ENCODE measurements around the gene BRINP3. TPM values are rescaled to one million over a fixed set of nuclear protein-coding genes. Genes with fewer than 3 reads are reported as not detected.
A peak's percentile ranks its signal among the peaks of the same experiment; 100 is the strongest.

The BRINP3 gene
- polyA plus RNA-seq, 2 of the 4 experiments (the other 2 are of a cell fraction), result not detected

- FAIRE-seq, result no peak
- ChIA-PET CTCF (no interaction called here), POLR2A (no interaction called here)
- Histone ChIP-seq H3K4me3 (no peak overlapping the region), H3K4me2 (no peak overlapping the region), H3K4me1 (no peaks in the 10 kb centered on the region), H3K9me3 (no peaks in the 10 kb centered on the region), H3K27ac (no peak overlapping the region)
- no peak for DNase-seq (ENCODE audit: low read depth in 1 of 2, low spot score in 1 of 2)
- ATAC-seq, result no peak
- no peak for TF ChIP-seq FOXS1 (CRISPR knock-in tag; IDR thresholded peaks at IDR 0.05)
- peak; percentile 74 for TF ChIP-seq MAFK (IDR thresholded peaks at IDR 0.05; ENCODE audit: partially characterized antibody)
- TF ChIP-seq HEYL (CRISPR knock-in tag; IDR thresholded peaks at IDR 0.05), result no peak
- WGBS (ENCODE audit: missing lambda C conversion rate), result 20% methylated on average over 2 of the region's 2 CpGs
Observed at GRCh38 chr1:190464690-190465089, 13.0 kb downstream of the BRINP3 start.

GRCh38 chr1:190456129-190456528 is 21.5 kb downstream of the BRINP3 start:
- no peak for TF ChIP-seq GATA3 (IDR thresholded peaks at IDR 0.05; ENCODE audit: borderline replicate concordance)

GRCh38 chr1:190455631-190456030 is 22.0 kb downstream of the BRINP3 start:
- ATAC-seq (no peak), DNase-seq (ENCODE audit: low read depth in 1 of 2, low spot score in 1 of 2) (no peak), FAIRE-seq (no peak)
- no peak overlapping the region for H3K4me3 ChIP-seq
- ChIA-PET CTCF (no interaction called here), POLR2A (no interaction called here)
- H3K9me3 ChIP-seq, result no peaks in the 10 kb centered on the region
- no peak overlapping the region for H3K27ac ChIP-seq
- 37% methylated on average over 1 of the region's 1 CpG for WGBS (ENCODE audit: missing lambda C conversion rate)
- TF ChIP-seq CBX8 (IDR thresholded peaks at IDR 0.05), result no peak
- no peak for TF ChIP-seq MAZ (IDR thresholded peaks at IDR 0.05; ENCODE audit: borderline replicate concordance, low read depth, low read length)
- no peak for TF ChIP-seq SREBF2 (IDR thresholded peaks at IDR 0.05)
- no peak for TF ChIP-seq TP53 (CRISPR knock-in tag; IDR thresholded peaks at IDR 0.05)
- no peak for TF ChIP-seq CBX2 (IDR thresholded peaks at IDR 0.05; ENCODE audit: borderline replicate concordance, low read depth)
- TF ChIP-seq CEBPB (IDR thresholded peaks at IDR 0.05), result no peak
- no peak for TF ChIP-seq GATA3 (IDR thresholded peaks at IDR 0.05; ENCODE audit: borderline replicate concordance)
- TF ChIP-seq KDM1A (IDR thresholded peaks at IDR 0.05; ENCODE audit: low read depth), result no peak
- TF ChIP-seq ZNF302 (CRISPR knock-in tag; IDR thresholded peaks at IDR 0.05), result no peak
- TF ChIP-seq MYC (IDR thresholded peaks at IDR 0.05; ENCODE audit: borderline replicate concordance, low read length), result no peak
- no peak for TF ChIP-seq ZSCAN20 (CRISPR knock-in tag; IDR thresholded peaks at IDR 0.05)
- TF ChIP-seq RAD21 (conservative IDR thresholded peaks at IDR 0.05 in 1 of 2, IDR thresholded peaks at IDR 0.05 in 1 of 2), result no peak
- no peak for TF ChIP-seq RCOR1 (IDR thresholded peaks at IDR 0.05; ENCODE audit: low read depth, low read length)
- no peak for TF ChIP-seq HMGXB4 (CRISPR knock-in tag; IDR thresholded peaks at IDR 0.05; ENCODE audit: borderline replicate concordance)
- no peak for TF ChIP-seq HOXA7 (CRISPR knock-in tag; IDR thresholded peaks at IDR 0.05)
- TF ChIP-seq, protein P1, sequence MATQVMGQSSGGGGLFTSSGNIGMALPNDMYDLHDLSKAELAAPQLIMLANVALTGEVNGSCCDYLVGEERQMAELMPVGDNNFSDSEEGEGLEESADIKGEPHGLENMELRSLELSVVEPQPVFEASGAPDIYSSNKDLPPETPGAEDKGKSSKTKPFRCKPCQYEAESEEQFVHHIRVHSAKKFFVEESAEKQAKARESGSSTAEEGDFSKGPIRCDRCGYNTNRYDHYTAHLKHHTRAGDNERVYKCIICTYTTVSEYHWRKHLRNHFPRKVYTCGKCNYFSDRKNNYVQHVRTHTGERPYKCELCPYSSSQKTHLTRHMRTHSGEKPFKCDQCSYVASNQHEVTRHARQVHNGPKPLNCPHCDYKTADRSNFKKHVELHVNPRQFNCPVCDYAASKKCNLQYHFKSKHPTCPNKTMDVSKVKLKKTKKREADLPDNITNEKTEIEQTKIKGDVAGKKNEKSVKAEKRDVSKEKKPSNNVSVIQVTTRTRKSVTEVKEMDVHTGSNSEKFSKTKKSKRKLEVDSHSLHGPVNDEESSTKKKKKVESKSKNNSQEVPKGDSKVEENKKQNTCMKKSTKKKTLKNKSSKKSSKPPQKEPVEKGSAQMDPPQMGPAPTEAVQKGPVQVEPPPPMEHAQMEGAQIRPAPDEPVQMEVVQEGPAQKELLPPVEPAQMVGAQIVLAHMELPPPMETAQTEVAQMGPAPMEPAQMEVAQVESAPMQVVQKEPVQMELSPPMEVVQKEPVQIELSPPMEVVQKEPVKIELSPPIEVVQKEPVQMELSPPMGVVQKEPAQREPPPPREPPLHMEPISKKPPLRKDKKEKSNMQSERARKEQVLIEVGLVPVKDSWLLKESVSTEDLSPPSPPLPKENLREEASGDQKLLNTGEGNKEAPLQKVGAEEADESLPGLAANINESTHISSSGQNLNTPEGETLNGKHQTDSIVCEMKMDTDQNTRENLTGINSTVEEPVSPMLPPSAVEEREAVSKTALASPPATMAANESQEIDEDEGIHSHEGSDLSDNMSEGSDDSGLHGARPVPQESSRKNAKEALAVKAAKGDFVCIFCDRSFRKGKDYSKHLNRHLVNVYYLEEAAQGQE (IDR thresholded peaks at IDR 0.05), result no peak
- no peak for TF ChIP-seq CHD2 (IDR thresholded peaks at IDR 0.05; ENCODE audit: low read length, partially characterized antibody)
- TF ChIP-seq CHD4 (IDR thresholded peaks at IDR 0.05; ENCODE audit: borderline replicate concordance), result no peak
- no peak for TF ChIP-seq CTCF (IDR thresholded peaks at IDR 0.05)
- H3K4me2 ChIP-seq, result no peak overlapping the region
- no peaks in the 10 kb centered on the region for H3K4me1 ChIP-seq

More at GRCh38 chr1:190456129-190456528, 21.5 kb downstream of the BRINP3 start:
- POLR2A ChIA-PET, result no interaction called here
- Histone ChIP-seq H3K27ac (no peak overlapping the region), H3K4me3 (no peak overlapping the region), H3K9me3 (no peaks in the 10 kb centered on the region), H3K4me2 (no peak overlapping the region), H3K4me1 (no peaks in the 10 kb centered on the region)
- DNase-seq (ENCODE audit: low read depth in 1 of 2, low spot score in 1 of 2), result no peak
- no peak for ATAC-seq
- FAIRE-seq, result no peak
- 71% methylated on average over 3 of the region's 3 CpGs for WGBS (ENCODE audit: missing lambda C conversion rate)
- CTCF ChIA-PET, result no interaction called here
